B cell (primary cell): ENCODE measurements around the gene VPS8. TPM values are rescaled to one million over a fixed set of nuclear protein-coding genes. Genes with fewer than 3 reads are reported as not detected.

Experiments
- ATAC-seq: fragments of 200-7000 bp; cut with Tn5 transposase; one replicate; pipeline ENCODE4 v1.10.0; 2021; ENCODE audit warnings: low read depth, mild to moderate bottlenecking, moderate number of reproducible peaks, moderate library complexity
- CTCF ChIA-PET: fragments of 350-600 bp; sonication (Branson Sonifier 250); formaldehyde crosslinking; loops from one replicate; lab custom pipeline; 2021; ENCODE audit warnings: antibody characterized with exemption, inconsistent platforms; lab: Charles Lee
- POLR2A ChIA-PET: fragments of 350-600 bp; sonication (Branson Sonifier 250); formaldehyde crosslinking; loops from one replicate; lab custom pipeline; 2021; ENCODE audit warnings: antibody characterized with exemption; lab: Charles Lee
- DNase-seq: peaks from one replicate; pipeline ENCODE4 v3.0.0; 2013
- H2AFZ ChIP-seq: 2 replicates; pipeline ENCODE4 v1.6.1; 2012; ENCODE audit warnings: mild to moderate bottlenecking, low read depth, low read length; ENCODE audit not compliant: insufficient read depth, poor library complexity, severe bottlenecking
- H3K27ac ChIP-seq, 2 donors: 1 replicate in 1 of 2; 2 replicates in 1 of 2; pipeline ENCODE4 v1.5.1; 2012 to 2013; ENCODE audit warnings: low read length in 2 of 2, mild to moderate bottlenecking in 2 of 2, moderate library complexity in 1 of 2
- H3K27me3 ChIP-seq, 4 experiments: fragments of 200-600 bp in 1 of 4; sonication (generic) in 1 of 4; replicated peaks in 1 of 4; 1 replicate in 2 of 4; 2 replicates in 2 of 4; pipeline versions ENCODE4 v1.6.1 to v1.7.0; 2013 to 2016; ENCODE audit warnings: low read length in 3 of 4, mild to moderate bottlenecking in 2 of 4, mixed read lengths in 1 of 4, moderate library complexity in 1 of 4; ENCODE audit not compliant: insufficient read depth in 4 of 4, control insufficient read depth in 3 of 4; ENCODE audit errors: control extremely low read depth in 1 of 4
- H3K36me3 ChIP-seq, 2 experiments: replicated peaks in 1 of 2; 1 replicate in 1 of 2; 2 replicates in 1 of 2; pipeline versions ENCODE4 v1.6.1 to v1.7.1; 2013; ENCODE audit warnings: low read length in 1 of 2; ENCODE audit not compliant: insufficient read depth in 2 of 2, control insufficient read depth in 1 of 2; ENCODE audit errors: control extremely low read depth in 1 of 2, extremely low read depth in 1 of 2
- H3K4me1 ChIP-seq, 2 donors: fragments of 200-600 bp in 1 of 2; sonication (generic) in 1 of 2; 1 replicate in 1 of 2; 2 replicates in 1 of 2; pipeline versions ENCODE4 v1.5.1 to v1.6.1; 2013 to 2017; ENCODE audit warnings: low read length in 2 of 2; ENCODE audit not compliant: control insufficient read depth in 2 of 2, insufficient read depth in 2 of 2
- H3K4me2 ChIP-seq: replicated peaks from 2 replicates; pipeline ENCODE3; 2012; ENCODE audit warnings: mild to moderate bottlenecking, low read depth, low read length; ENCODE audit not compliant: poor library complexity, severe bottlenecking
- H3K4me3 ChIP-seq, 5 experiments: fragments of 200-600 bp in 1 of 5; sonication (generic) in 1 of 5; 1 replicate in 3 of 5; 2 replicates in 2 of 5; pipeline versions ENCODE4 v1.5.1 to v1.7.0; 2011 to 2016; ENCODE audit warnings: low read length in 4 of 5, mild to moderate bottlenecking in 4 of 5, low read depth in 2 of 5, control low read depth in 1 of 5, moderate library complexity in 1 of 5; ENCODE audit not compliant: insufficient read depth in 1 of 5; ENCODE audit errors: control extremely low read depth in 1 of 5, extremely low read depth in 1 of 5
- H3K79me2 ChIP-seq: fragments of 200-600 bp; sonication (generic); one replicate; pipeline ENCODE4 v1.6.0; 2016; ENCODE audit warnings: low read length; ENCODE audit not compliant: control insufficient read depth, insufficient read depth
- H3K9ac ChIP-seq: fragments of 200-600 bp; sonication (generic); 2 replicates; pipeline ENCODE4 v1.6.1; 2017; ENCODE audit warnings: mild to moderate bottlenecking, low read length, moderate library complexity
- H3K9me3 ChIP-seq, 3 donors: one replicate each; pipeline versions ENCODE4 v1.6.1 to v1.7.1; 2013; ENCODE audit warnings: low read length in 2 of 3; ENCODE audit not compliant: control insufficient read depth in 2 of 3, insufficient read depth in 1 of 3; ENCODE audit errors: control extremely low read depth in 1 of 3
- H4K20me1 ChIP-seq: 2 replicates; pipeline ENCODE4 v1.6.0; 2012; ENCODE audit warnings: mild to moderate bottlenecking, low read length; ENCODE audit not compliant: insufficient read depth, control insufficient read depth, poor library complexity, severe bottlenecking
- H3K27ac Mint-ChIP-seq: one replicate; pipeline ENCODE4 v1.8.0; 2021; ENCODE audit warnings: mixed read lengths
- H3K27me3 Mint-ChIP-seq: one replicate; pipeline ENCODE4 v1.8.0; 2021; ENCODE audit warnings: mixed read lengths
- H3K4me1 Mint-ChIP-seq: one replicate; pipeline ENCODE4 v1.8.0; 2021; ENCODE audit warnings: mixed read lengths
- H3K4me3 Mint-ChIP-seq: one replicate; pipeline ENCODE4 v1.8.0; 2021; ENCODE audit warnings: mixed read lengths
- H3K9me3 Mint-ChIP-seq: one replicate; pipeline ENCODE4 v1.8.0; 2022; ENCODE audit warnings: mixed read lengths; ENCODE audit not compliant: insufficient read depth
- CTCF ChIP-seq: fragments of 200-600 bp; IDR thresholded peaks from one replicate; pipeline ENCODE4 v1.8.0; 2022; ENCODE audit warnings: antibody characterized with exemption, mild to moderate bottlenecking
- EZH2 ChIP-seq: IDR thresholded peaks from 2 replicates; pipeline ENCODE4 v1.6.1; 2012; ENCODE audit warnings: borderline replicate concordance, low read depth, mild to moderate bottlenecking, moderate library complexity, low read length; ENCODE audit not compliant: insufficient read depth, poor library complexity, severe bottlenecking
- WGBS: methylation state at CpG from one replicate; pipeline ENCODE4 v1.1.5; 2013; ENCODE audit warnings: missing lambda C conversion rate; ENCODE audit not compliant: insufficient coverage; 5-methylcytosine and 5-hydroxymethylcytosine counted together
- intact Hi-C: fragments of 100-400 bp; cut with micrococcal nuclease; formaldehyde crosslinking; loops from one replicate; pipeline ENCODE4 v1.10.0; 2022
- polyA plus RNA-seq: library from polyadenylated mRNA; depleted of rRNA; stranded (reverse); fragments of >200 nt; gene quantifications from 2 replicates; pipeline ENCODE4 v1.2.3, GENCODE V29; 2012
- total RNA-seq, 2 donors: library from RNA; stranded (reverse); fragments of 120-200 nt in 1 of 2; gene quantifications; 1 replicate in 1 of 2; 2 replicates in 1 of 2; pipeline versions ENCODE4 v1.2.3 to v1.2.4, GENCODE V29; 2013 to 2022

Gene VPS8
- total and polyA plus RNA-seq, 2 donors (not counting 1 experiment from before 2014, with no cell fraction given): 18.3 to 95.6 TPM

GRCh38 chr3:185040425-185040824 lies 228.5 kb downstream of the VPS8 start:
- H3K4me3 ChIP-seq: no peak overlapping the region
- WGBS: 83% methylated on average over 1 of the region's 1 CpG
- H4K20me1 ChIP-seq: no peaks in the 10 kb centered on the region
- Mint-ChIP-seq H3K9me3 (peaks cover 5% of the 10 kb centered on the region), H3K4me1 (no peaks in the 10 kb centered on the region), H3K27me3 (no peaks in the 10 kb centered on the region), H3K27ac (no peak overlapping the region), H3K4me3 (no peak overlapping the region)
- H3K4me2 ChIP-seq: no peak overlapping the region
- ChIA-PET CTCF (no interaction called here), POLR2A (no interaction called here)
- H2AFZ ChIP-seq: no peak overlapping the region
- H3K36me3 ChIP-seq: peaks cover 0 to 10% of the 10 kb centered on the region in 2 experiments
- no peaks in the 10 kb centered on the region for H3K27me3 ChIP-seq
- intact Hi-C loops: no loop called here
- no peaks in the 10 kb centered on the region for H3K4me1 ChIP-seq
- H3K27ac ChIP-seq: no peak overlapping the region
- ATAC-seq (no peak), DNase-seq (no peak)
- H3K9me3 ChIP-seq: peaks cover 0 to 9% (median 1%) of the 10 kb centered on the region in 3 donors
- H3K79me2 ChIP-seq: no peaks in the 10 kb centered on the region
- TF ChIP-seq EZH2: no peak
- TF ChIP-seq CTCF: no peak
- H3K9ac ChIP-seq: no peak overlapping the region

- Mint-ChIP-seq H3K27me3 (no peaks in the 10 kb centered on the region), H3K9me3 (peaks cover 2% of the 10 kb centered on the region), H3K27ac (no peak overlapping the region), H3K4me3 (no peak overlapping the region), H3K4me1 (no peaks in the 10 kb centered on the region)
- Histone ChIP-seq H3K27ac (no peak overlapping the region), H3K9ac (no peak overlapping the region), H4K20me1 (no peaks in the 10 kb centered on the region), H3K36me3 (peaks cover 0 to 10% of the 10 kb centered on the region in 2 experiments), H3K27me3 (no peaks in the 10 kb centered on the region), H3K9me3 (peaks cover 0 to 4% (median 0%) of the 10 kb centered on the region in 3 donors), H3K4me1 (no peaks in the 10 kb centered on the region), H3K79me2 (no peaks in the 10 kb centered on the region), H3K4me2 (no peak overlapping the region), H3K4me3 (no peak overlapping the region), H2AFZ (no peak overlapping the region)
- intact Hi-C loops: no loop called here
- ChIA-PET POLR2A (no interaction called here), CTCF (no interaction called here)
- ATAC-seq (no peak), DNase-seq (no peak)
- 100% methylated on average over 2 of the region's 4 CpGs for WGBS
- TF ChIP-seq EZH2 (no peak), CTCF (no peak)
These were observed 229.6 kb downstream of the VPS8 start for GRCh38 chr3:185041540-185041939.
